A673 (cell line): ENCODE data around the gene PHF12. TPM values are rescaled to one million over a fixed set of nuclear protein-coding genes. Genes with fewer than 3 reads are reported as not detected.

Experiments used
- BruUV-seq: library from RNA; stranded (reverse); fragments of 400-500 nt; replicated peaks from 2 replicates; lab custom pipeline; 2021; lab: Mats Ljungman, UMichigan
- CTCF ChIA-PET: fragments of 300-600 bp; sonication (Branson Sonifier 250); formaldehyde crosslinking; loops from one replicate; lab custom pipeline; 2022; ENCODE audit warnings: antibody characterized with exemption; lab: Charles Lee
- POLR2A ChIA-PET: fragments of 300-600 bp; sonication (Branson Sonifier 250); formaldehyde crosslinking; loops from one replicate; lab custom pipeline; 2022; ENCODE audit warnings: antibody characterized with exemption; ENCODE audit not compliant: low non-redundant PET; lab: Charles Lee
- DNase-seq: peaks from one replicate; pipeline ENCODE4 v3.0.0-alpha.2; 2015; ENCODE audit warnings: low spot score
- H3K27ac ChIP-seq: fragments of 200-600 bp; sonication (generic); 2 replicates; pipeline ENCODE4 v1.5.1; 2016; ENCODE audit warnings: mixed run types, low read depth, mild to moderate bottlenecking, mixed read lengths, antibody characterized with exemption, low read length; ENCODE audit not compliant: poor library complexity, severe bottlenecking
- H3K27me3 ChIP-seq: fragments of 200-600 bp; sonication (generic); replicated peaks from 2 replicates; pipeline ENCODE4 v1.6.1; 2017; ENCODE audit warnings: mixed run types, low read depth, mild to moderate bottlenecking, mixed read lengths, antibody characterized with exemption, low read length; ENCODE audit not compliant: insufficient read depth, poor library complexity
- H3K36me3 ChIP-seq: fragments of 200-600 bp; sonication (generic); 2 replicates; pipeline ENCODE4 v1.6.1; 2016; ENCODE audit warnings: mixed run types, mild to moderate bottlenecking, mixed read lengths, antibody characterized with exemption, low read length; ENCODE audit not compliant: insufficient read depth, poor library complexity, severe bottlenecking
- H3K4me1 ChIP-seq: fragments of 200-600 bp; sonication (generic); 2 replicates; pipeline ENCODE4 v1.6.1; 2017; ENCODE audit warnings: mixed run types, mild to moderate bottlenecking, mixed read lengths, antibody characterized with exemption, low read length; ENCODE audit not compliant: insufficient read depth, poor library complexity, severe bottlenecking
- H3K4me3 ChIP-seq: fragments of 200-600 bp; sonication (generic); 2 replicates; pipeline ENCODE4 v1.5.1; 2016; ENCODE audit warnings: low read depth, mixed run types, mild to moderate bottlenecking, mixed read lengths, low read length; ENCODE audit not compliant: poor library complexity, severe bottlenecking
- H3K9me3 ChIP-seq: fragments of 200-600 bp; sonication (generic); 2 replicates; pipeline ENCODE4 v1.6.1; 2016; ENCODE audit warnings: mixed run types, low read depth, mild to moderate bottlenecking, mixed read lengths, antibody characterized with exemption, low read length; ENCODE audit not compliant: poor library complexity, severe bottlenecking
- CTCF ChIP-seq: fragments of 300-800, 200-600 bp; sonication (generic); conservative IDR thresholded peaks from 2 replicates; pipeline ENCODE4 v1.5.1; 2017; ENCODE audit warnings: low read depth, mild to moderate bottlenecking, antibody characterized with exemption, low read length, moderate library complexity, mixed read lengths
- EZH2 ChIP-seq: fragments of 200-600 bp; sonication (generic); IDR thresholded peaks from 2 replicates; pipeline ENCODE4 v1.6.1; 2017; ENCODE audit warnings: borderline replicate concordance, low read depth, mild to moderate bottlenecking, mixed read lengths, antibody characterized with exemption, low read length; ENCODE audit not compliant: poor library complexity, severe bottlenecking
- intact Hi-C: fragments of 100-400 bp; cut with micrococcal nuclease; formaldehyde crosslinking; loops from one replicate; pipeline ENCODE4 v1.10.0; 2022; ENCODE audit not compliant: unreplicated experiment
- total RNA-seq: library from RNA; stranded (reverse); gene quantifications from 2 replicates; pipeline ENCODE4 v1.2.3, GENCODE V29; 2021

Gene PHF12
- total RNA-seq, 1 experiment from 2014 or later, result 63.3 TPM

- no peak overlapping the region for H3K4me3 ChIP-seq
- CTCF ChIA-PET, result no interaction called here
- no peak for DNase-seq
- H3K4me1 ChIP-seq, result peaks cover 69% of the 10 kb centered on the region
- H3K27ac ChIP-seq, result no peak overlapping the region
- intact Hi-C loops, result no loop called here
- no peaks in the 10 kb centered on the region for H3K9me3 ChIP-seq
- no peak for TF ChIP-seq CTCF
- POLR2A ChIA-PET, result no interaction called here
- no peaks in the 10 kb centered on the region for H3K27me3 ChIP-seq
- peaks cover 16% of the 10 kb centered on the region for H3K36me3 ChIP-seq
- BruUV-seq, result no TSS peak
These were observed 8.4 kb downstream of the PHF12 start for GRCh38 chr17:28942925-28943324.

- ChIA-PET CTCF (no interaction called here), POLR2A (no interaction called here)
- Histone ChIP-seq H3K4me3 (no peak overlapping the region), H3K27me3 (no peaks in the 10 kb centered on the region), H3K9me3 (no peaks in the 10 kb centered on the region), H3K27ac (peak overlapping the region; percentile 28), H3K4me1 (peaks cover 63% of the 10 kb centered on the region), H3K36me3 (peaks cover 16% of the 10 kb centered on the region)
- no TSS peak for BruUV-seq
- no peak for DNase-seq
- TF ChIP-seq CTCF (no peak), EZH2 (no peak)
- intact Hi-C loops, result no loop called here
These were observed 10.1 kb downstream of the PHF12 start for GRCh38 chr17:28941251-28941650.

GRCh38 chr17:28940675-28941074 is 10.6 kb downstream of the PHF12 start:
- Histone ChIP-seq H3K36me3 (peaks cover 16% of the 10 kb centered on the region), H3K4me1 (peaks cover 57% of the 10 kb centered on the region), H3K4me3 (no peak overlapping the region), H3K27me3 (no peaks in the 10 kb centered on the region), H3K27ac (peak overlapping the region; percentile 28), H3K9me3 (no peaks in the 10 kb centered on the region)
- no TSS peak for BruUV-seq
- ChIA-PET POLR2A (no interaction called here), CTCF (interaction anchor here (0.6 kb wide), 1 partner anchor 212 kb away, joined by 4 read pairs; the partner anchor contains the start of gene NEK8)
- TF ChIP-seq EZH2 (no peak), CTCF (no peak)
- intact Hi-C loops, result no loop called here
- DNase-seq, result peak; percentile 71
